Measurements from ENCODE around the gene SHB.

DNA sequence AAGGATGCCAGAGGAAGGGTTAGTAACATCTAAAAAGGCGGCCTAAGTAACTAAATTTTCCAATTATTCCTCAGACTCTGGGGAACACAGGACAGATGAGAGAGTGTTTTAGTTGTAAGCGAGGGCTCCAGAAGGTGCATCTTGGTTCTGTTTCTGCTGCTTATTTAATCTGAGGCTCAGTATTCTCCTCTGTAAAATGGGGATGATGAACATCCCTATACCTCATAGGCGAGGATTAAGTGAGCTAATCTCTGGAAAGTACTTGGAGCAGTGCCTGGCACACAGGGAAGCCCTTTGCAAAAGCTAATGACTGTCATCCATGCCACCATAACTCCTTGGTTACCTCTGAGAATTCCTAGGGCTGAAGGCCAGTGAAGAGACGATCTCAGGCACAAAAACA, 59.0 kb downstream of the SHB start:
- TF ChIP-seq, protein P1, sequence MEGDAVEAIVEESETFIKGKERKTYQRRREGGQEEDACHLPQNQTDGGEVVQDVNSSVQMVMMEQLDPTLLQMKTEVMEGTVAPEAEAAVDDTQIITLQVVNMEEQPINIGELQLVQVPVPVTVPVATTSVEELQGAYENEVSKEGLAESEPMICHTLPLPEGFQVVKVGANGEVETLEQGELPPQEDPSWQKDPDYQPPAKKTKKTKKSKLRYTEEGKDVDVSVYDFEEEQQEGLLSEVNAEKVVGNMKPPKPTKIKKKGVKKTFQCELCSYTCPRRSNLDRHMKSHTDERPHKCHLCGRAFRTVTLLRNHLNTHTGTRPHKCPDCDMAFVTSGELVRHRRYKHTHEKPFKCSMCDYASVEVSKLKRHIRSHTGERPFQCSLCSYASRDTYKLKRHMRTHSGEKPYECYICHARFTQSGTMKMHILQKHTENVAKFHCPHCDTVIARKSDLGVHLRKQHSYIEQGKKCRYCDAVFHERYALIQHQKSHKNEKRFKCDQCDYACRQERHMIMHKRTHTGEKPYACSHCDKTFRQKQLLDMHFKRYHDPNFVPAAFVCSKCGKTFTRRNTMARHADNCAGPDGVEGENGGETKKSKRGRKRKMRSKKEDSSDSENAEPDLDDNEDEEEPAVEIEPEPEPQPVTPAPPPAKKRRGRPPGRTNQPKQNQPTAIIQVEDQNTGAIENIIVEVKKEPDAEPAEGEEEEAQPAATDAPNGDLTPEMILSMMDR (IDR thresholded peaks at IDR 0.05), result no peak
- TF ChIP-seq POLR2A (IDR thresholded peaks at IDR 0.05), result no peak
